H1 (cell line): ENCODE data around the gene MYO9B. TPM values are rescaled to one million over a fixed set of nuclear protein-coding genes. Genes with fewer than 3 reads are reported as not detected.
A peak's percentile ranks its signal among the peaks of the same experiment; 100 is the strongest.

Experiments used
- CTCF ChIA-PET: fragments of 300-600 bp; sonication (Branson Sonifier 250); formaldehyde crosslinking; loops from one replicate; lab custom pipeline; 2021; ENCODE audit not compliant: partially characterized antibody; lab: Charles Lee
- POLR2A ChIA-PET: fragments of 300-600 bp; sonication (Branson Sonifier 250); formaldehyde crosslinking; loops from one replicate; lab custom pipeline; 2021; ENCODE audit warnings: inconsistent platforms; ENCODE audit not compliant: partially characterized antibody; lab: Charles Lee
- DNase-seq, 2 experiments: peaks; one replicate each; pipeline versions ENCODE4 v3.0.0 to v3.0.0-alpha.2; 2010 to 2022; ENCODE audit warnings: low spot score in 2 of 2, low read depth in 1 of 2, mixed read lengths in 1 of 2
- FAIRE-seq: peaks from 2 replicates; lab custom pipeline; 2011; peaks lifted over from hg19 to GRCh38; lab: Jason Lieb, UNC
- H2AFZ ChIP-seq: 2 replicates; pipeline ENCODE4 v1.8.1; 2012; ENCODE audit warnings: low read length, inconsistent platforms
- H2AK5ac ChIP-seq: 2 replicates; pipeline ENCODE4 v1.6.1; 2013; ENCODE audit warnings: low read depth, low read length
- H2BK120ac ChIP-seq: replicated peaks from 2 replicates; pipeline ENCODE3; 2013; ENCODE audit warnings: low read depth, low read length, inconsistent platforms
- H2BK12ac ChIP-seq: 2 replicates; pipeline ENCODE4 v1.6.1; 2013; ENCODE audit warnings: low read depth, low read length
- H2BK15ac ChIP-seq: 2 replicates; pipeline ENCODE4 v1.6.1; 2013; ENCODE audit warnings: low read length
- H2BK20ac ChIP-seq: 2 replicates; pipeline ENCODE4 v1.6.1; 2013; ENCODE audit warnings: low read length
- H2BK5ac ChIP-seq: 2 replicates; pipeline ENCODE4 v1.6.1; 2013; ENCODE audit warnings: low read depth, low read length
- H3K14ac ChIP-seq: 2 replicates; pipeline ENCODE4 v1.6.1; 2013; ENCODE audit warnings: inconsistent platforms; ENCODE audit not compliant: insufficient read length
- H3K18ac ChIP-seq: 2 replicates; pipeline ENCODE4 v1.6.1; 2013; ENCODE audit warnings: low read length; ENCODE audit errors: extremely low read depth
- H3K23ac ChIP-seq: 2 replicates; pipeline ENCODE4 v1.6.1; 2013; ENCODE audit warnings: inconsistent platforms; ENCODE audit not compliant: insufficient read length
- H3K23me2 ChIP-seq: 2 replicates; pipeline ENCODE4 v1.6.1; 2013; ENCODE audit warnings: low read depth, low read length
- H3K27ac ChIP-seq: 2 replicates; pipeline ENCODE4 v1.6.1; 2011; ENCODE audit warnings: low read depth, low read length, inconsistent platforms
- H3K27me3 ChIP-seq, 4 experiments: replicated peaks in 1 of 4; 1 replicate in 1 of 4; 2 replicates in 3 of 4; pipeline versions ENCODE4 v1.6.1 to v1.8.1; 2011 to 2013; ENCODE audit warnings: low read length in 3 of 4, mild to moderate bottlenecking in 3 of 4, inconsistent platforms in 2 of 4, mixed read lengths in 2 of 4, moderate library complexity in 1 of 4; ENCODE audit not compliant: control insufficient read depth in 3 of 4, insufficient read depth in 3 of 4; ENCODE audit errors: extremely low read depth in 1 of 4
- H3K36me3 ChIP-seq, 4 experiments: 2 replicates each; pipeline versions ENCODE4 v1.6.1 to v1.8.1; 2011 to 2013; ENCODE audit warnings: mild to moderate bottlenecking in 4 of 4, low read length in 3 of 4, moderate library complexity in 2 of 4, control low read depth in 1 of 4, inconsistent platforms in 1 of 4; ENCODE audit not compliant: insufficient read depth in 4 of 4, control insufficient read depth in 2 of 4
- H3K4ac ChIP-seq: replicated peaks from 2 replicates; pipeline ENCODE3; 2013; ENCODE audit warnings: low read length, low read depth, mixed read lengths, inconsistent platforms; ENCODE audit not compliant: insufficient read length
- H3K4me1 ChIP-seq, 4 experiments: replicated peaks in 1 of 4; 1 replicate in 1 of 4; 2 replicates in 3 of 4; pipeline versions ENCODE4 v1.6.1 to v1.8.1; 2011 to 2013; ENCODE audit warnings: low read length in 3 of 4, inconsistent platforms in 2 of 4, mixed read lengths in 1 of 4; ENCODE audit not compliant: insufficient read depth in 4 of 4, control insufficient read depth in 3 of 4
- H3K4me2 ChIP-seq, 2 experiments: 2 replicates each; pipeline versions ENCODE4 v1.6.1 to v1.8.1; 2011 to 2013; ENCODE audit warnings: low read depth in 2 of 2, low read length in 2 of 2, control low read depth in 1 of 2, inconsistent platforms in 1 of 2, mild to moderate bottlenecking in 1 of 2; ENCODE audit not compliant: insufficient read depth in 1 of 2
- H3K4me3 ChIP-seq, 4 experiments: fragments of 200-600, 300-600 bp in 1 of 4; sonication (generic), shearing (Covaris generic), sonication (Bioruptor Twin) in 1 of 4; 2 replicates each; pipeline versions ENCODE4 v1.5.1 to v1.8.1; 2011 to 2016; ENCODE audit warnings: low read length in 4 of 4, low read depth in 3 of 4, control low read depth in 2 of 4, inconsistent platforms in 2 of 4, mild to moderate bottlenecking in 2 of 4, mixed read lengths in 1 of 4, moderate library complexity in 1 of 4; ENCODE audit not compliant: insufficient read depth in 2 of 4; ENCODE audit errors: extremely low read depth in 1 of 4
- H3K56ac ChIP-seq: replicated peaks from 2 replicates; pipeline ENCODE3; 2013; ENCODE audit warnings: low read depth, mild to moderate bottlenecking, mixed read lengths, low read length, inconsistent platforms; ENCODE audit not compliant: insufficient read length
- H3K79me1 ChIP-seq: 2 replicates; pipeline ENCODE4 v1.6.1; 2013; ENCODE audit warnings: low read depth, low read length, control low read depth
- H3K79me2 ChIP-seq, 2 experiments: 2 replicates each; pipeline versions ENCODE4 v1.6.1 to v1.8.1; 2012 to 2013; ENCODE audit warnings: low read length in 2 of 2, mild to moderate bottlenecking in 2 of 2, inconsistent platforms in 1 of 2; ENCODE audit not compliant: insufficient read depth in 2 of 2, control insufficient read depth in 1 of 2
- H3K9ac ChIP-seq, 4 experiments: replicated peaks in 1 of 4; 1 replicate in 1 of 4; 2 replicates in 3 of 4; pipeline versions ENCODE4 v1.6.1 to v1.8.1; 2011 to 2013; ENCODE audit warnings: low read depth in 3 of 4, low read length in 3 of 4, control low read depth in 2 of 4, mild to moderate bottlenecking in 2 of 4, moderate library complexity in 2 of 4, inconsistent platforms in 1 of 4; ENCODE audit errors: extremely low read depth in 1 of 4
- H3K9me3 ChIP-seq, 2 experiments: 2 replicates each; pipeline versions ENCODE4 v1.6.1 to v1.8.1; 2012 to 2013; ENCODE audit warnings: mild to moderate bottlenecking in 2 of 2, moderate library complexity in 2 of 2, control low read depth in 1 of 2, inconsistent platforms in 1 of 2, low read depth in 1 of 2, low read length in 1 of 2, mixed read lengths in 1 of 2; ENCODE audit not compliant: insufficient read depth in 2 of 2
- H4K20me1 ChIP-seq, 2 experiments: replicated peaks in 1 of 2; 2 replicates each; pipeline versions ENCODE3 to v1.8.1; 2011 to 2013; ENCODE audit warnings: inconsistent platforms in 2 of 2, low read length in 2 of 2, mild to moderate bottlenecking in 1 of 2; ENCODE audit not compliant: insufficient read depth in 2 of 2, control insufficient read depth in 1 of 2
- H4K5ac ChIP-seq: 2 replicates; pipeline ENCODE4 v1.6.1; 2013; ENCODE audit warnings: low read length, low read depth, mixed read lengths, inconsistent platforms; ENCODE audit not compliant: insufficient read length
- H4K8ac ChIP-seq: 2 replicates; pipeline ENCODE4 v1.8.0; 2013; ENCODE audit warnings: mild to moderate bottlenecking, moderate library complexity, low read length, inconsistent platforms; ENCODE audit not compliant: insufficient read depth; ENCODE audit errors: extremely low read depth
- H4K91ac ChIP-seq: replicated peaks from 2 replicates; pipeline ENCODE3; 2013; ENCODE audit warnings: low read length, mixed read lengths, inconsistent platforms; ENCODE audit not compliant: insufficient read length
- GABPA ChIP-seq: IDR thresholded peaks from 2 replicates; pipeline ENCODE4 v1.6.1; 2011; ENCODE audit warnings: mild to moderate bottlenecking, low read length, moderate library complexity, borderline replicate concordance; ENCODE audit not compliant: insufficient read depth
- KDM5A ChIP-seq: fragments of 200-600 bp; IDR thresholded peaks from 2 replicates; pipeline ENCODE4 v1.7.1; 2012; ENCODE audit warnings: mild to moderate bottlenecking, low read length, inconsistent platforms, mixed read lengths
- MAFK ChIP-seq: IDR thresholded peaks from 2 replicates; pipeline ENCODE4 v1.6.1; 2012; ENCODE audit warnings: low read depth, mild to moderate bottlenecking, improper control_type of control experiment, low read length
- POLR2A ChIP-seq, 2 experiments: IDR thresholded peaks; 1 replicate in 1 of 2; 2 replicates in 1 of 2; pipeline ENCODE4 v1.6.1; 2011; ENCODE audit warnings: low read depth in 2 of 2, low read length in 2 of 2, mild to moderate bottlenecking in 2 of 2; ENCODE audit errors: control extremely low read depth in 1 of 2
- POLR2AphosphoS5 ChIP-seq: IDR thresholded peaks from 2 replicates; pipeline ENCODE4 v1.6.1; 2011; ENCODE audit warnings: low read depth, low read length
- TEAD4 ChIP-seq: IDR thresholded peaks from 2 replicates; pipeline ENCODE4 v1.6.1; 2012; ENCODE audit warnings: low read depth, low read length, inconsistent platforms, mixed read lengths
- WGBS, 2 experiments: shearing (Covaris generic) in 1 of 2; methylation state at CpG; one replicate each; pipeline versions ENCODE4 v1.1.6 to v1.1.7; 2013 to 2015; ENCODE audit warnings: low lambda C conversion rate in 2 of 2, mixed read lengths in 2 of 2, inconsistent platforms in 1 of 2, low coverage in 1 of 2, missing lambda C conversion rate in 1 of 2; ENCODE audit not compliant: insufficient replicate concordance in 2 of 2, insufficient coverage in 1 of 2, insufficient read length in 1 of 2; ENCODE audit errors: extremely low coverage in 1 of 2, missing lambda C conversion rate in 1 of 2; 5-methylcytosine and 5-hydroxymethylcytosine counted together
- polyA plus RNA-seq, 7 experiments: library from polyadenylated mRNA; depleted of rRNA in 3 of 7; stranded (reverse) in 5 of 7; unstranded in 2 of 7; fragments of >200 nt in 5 of 7; fragments of 200-250 nt in 2 of 7; gene quantifications; 1 replicate in 5 of 7; 2 replicates in 1 of 7; 4 replicates in 1 of 7; pipeline versions ENCODE4 v1.2.1 to v1.2.3, GENCODE V29; 2011 to 2013; ENCODE audit warnings: missing spikeins in 2 of 7, mixed read lengths in 2 of 7
- total RNA-seq: library from RNA; stranded (reverse); fragmentation: NEBNext Ultra II Directional; extraction: Animal tissue kit (Norgen Biotek cat#: 25700); gene quantifications from 2 replicates; pipeline ENCODE4 v1.2.1, GENCODE V29; 2021

The MYO9B gene
- total and polyA plus RNA-seq, 2 of the 8 experiments (the other 6 are each of a cell fraction or from before 2014, with no cell fraction given): 27.6 to 77.1 TPM

- ChIA-PET CTCF (interaction anchor here (0.6 to 3.4 kb wide), 14 partner anchors 10 to 1015 kb away, joined by 3 to 18 read pairs (median 4); partner anchors contain the start of genes BABAM1 and OCEL1), POLR2A (interaction anchor here (0.6 to 12.3 kb wide), 21 partner anchors 7 to 107 kb away, joined by 3 to 118 read pairs (median 4); partner anchors contain the start of genes ANKLE1, BABAM1, MRPL34 and NR2F6)
- Histone ChIP-seq H2AFZ (no peak overlapping the region), H3K27me3 (no peaks in the 10 kb centered on the region), H2BK20ac (peak overlapping the region; percentile 48; the same call in 1 of the 2 replicates), H3K14ac (no peak overlapping the region), H3K4ac (no peak overlapping the region), H2AK5ac (no peak overlapping the region), H3K9ac (peak overlapping the region in 3 of 4 experiments; percentile 65 to 87 (median 66); a peak in 3 of 7 replicates), H3K23me2 (peaks cover 4% of the 10 kb centered on the region; the same call in 1 of the 2 replicates), H3K4me2 (peak overlapping the region; percentile 90 to 92), H3K18ac (peak overlapping the region; percentile 60; the same call in 1 of the 2 replicates), H3K79me2 (peaks cover 7 to 46% of the 10 kb centered on the region in 2 experiments; a peak in 3 of 4 replicates), H3K9me3 (no peaks in the 10 kb centered on the region), H3K23ac (no peak overlapping the region), H4K5ac (peak overlapping the region; percentile 91), H3K4me3 (peak overlapping the region; percentile 80 to 89 (median 86)), H4K8ac (no peak overlapping the region), H3K79me1 (peaks cover 16% of the 10 kb centered on the region), H3K4me1 (peaks cover 3 to 11% (median 7%) of the 10 kb centered on the region in 4 experiments), H3K56ac (peak overlapping the region; percentile 69), H2BK12ac (no peak overlapping the region), H2BK120ac (no peak overlapping the region), H2BK5ac (peak overlapping the region; percentile 93), H2BK15ac (no peak overlapping the region), H4K91ac (peak overlapping the region; percentile 90), H3K36me3 (peaks cover 9 to 36% (median 10%) of the 10 kb centered on the region in 4 experiments), H4K20me1 (peaks cover 11 to 18% of the 10 kb centered on the region in 2 experiments), H3K27ac (peak overlapping the region; percentile 64; the same call in 1 of the 2 replicates)
- DNase-seq (peak in 1 of 2 experiments; percentile 70), FAIRE-seq (no peak)
- 25% methylated on average over 2 of the region's 27 CpGs; no CpG with 5 or more reads in 1 of the 2 experiments for WGBS, 2 experiments
- no peak for TF ChIP-seq KDM5A
- TF ChIP-seq MAFK: no peak
- no peak for TF ChIP-seq GABPA
- no peak; a peak in 1 of 3 replicates for TF ChIP-seq POLR2A (IDR thresholded peaks at IDR 0.05; ENCODE audit: control extremely low read depth in 1 of 2, low read depth in 2 of 2, low read length in 2 of 2)
- no peak for TF ChIP-seq TEAD4
- peak; percentile 10; the same call in 1 of the 2 replicates for TF ChIP-seq POLR2AphosphoS5
These were observed 160.6 kb downstream of the MYO9B start for GRCh38 chr19:17235971-17236777.
